PC-9 (cell line): Measurements from ENCODE around the gene IFI27. TPM values are rescaled to one million over a fixed set of nuclear protein-coding genes. Genes with fewer than 3 reads are reported as not detected.

Experiments used
- BruUV-seq: library from RNA; stranded (reverse); fragments of 400-500 nt; replicated peaks from 2 replicates; lab custom pipeline; 2021; lab: Mats Ljungman, UMichigan
- CTCF ChIA-PET: fragments of 300-600 bp; sonication (Branson Sonifier 250); formaldehyde crosslinking; loops from one replicate; lab custom pipeline; 2022; ENCODE audit warnings: antibody characterized with exemption; lab: Charles Lee
- POLR2A ChIA-PET: fragments of 300-600 bp; sonication (Branson Sonifier 250); formaldehyde crosslinking; loops from one replicate; lab custom pipeline; 2022; ENCODE audit warnings: antibody characterized with exemption; ENCODE audit not compliant: unreplicated experiment; lab: Charles Lee
- DNase-seq, 2 experiments: peaks; one replicate each; pipeline versions ENCODE4 v3.0.0 to v3.0.0-alpha.2; 2015 to 2022; ENCODE audit warnings: mixed read lengths in 1 of 2
- H2AFZ ChIP-seq: fragments of 200-600 bp; sonication (generic); 2 replicates; pipeline ENCODE4 v1.8.1; 2017; ENCODE audit warnings: antibody characterized with exemption
- H3F3A ChIP-seq: fragments of 200-600 bp; sonication (generic); 2 replicates; pipeline ENCODE4 v1.8.1; 2017; ENCODE audit warnings: antibody characterized with exemption, mild to moderate bottlenecking, low read depth; ENCODE audit not compliant: insufficient read depth
- H3K27ac ChIP-seq: fragments of 200-600 bp; sonication (generic); 2 replicates; pipeline ENCODE4 v1.6.1; 2016; ENCODE audit warnings: mixed run types
- H3K27me3 ChIP-seq: fragments of 200-600 bp; sonication (generic); 2 replicates; pipeline ENCODE4 v1.6.1; 2016; ENCODE audit warnings: low read depth, mixed run types; ENCODE audit not compliant: insufficient read depth
- H3K36me3 ChIP-seq: fragments of 200-600 bp; sonication (generic); 2 replicates; pipeline ENCODE4 v1.6.1; 2016; ENCODE audit warnings: low read depth, mixed run types
- H3K4me1 ChIP-seq: fragments of 200-600 bp; sonication (generic); replicated peaks from 2 replicates; pipeline ENCODE4 v1.6.1; 2016; ENCODE audit warnings: mixed run types; ENCODE audit not compliant: insufficient read depth
- H3K4me2 ChIP-seq: fragments of 200-600 bp; sonication (generic); 2 replicates; pipeline ENCODE4 v1.6.1; 2017; ENCODE audit warnings: mixed run types
- H3K4me3 ChIP-seq: fragments of 200-600 bp; sonication (generic); 2 replicates; pipeline ENCODE4 v1.6.1; 2016; ENCODE audit warnings: mixed run types
- H3K79me2 ChIP-seq: fragments of 200-600 bp; sonication (generic); 2 replicates; pipeline ENCODE4 v1.6.1; 2017; ENCODE audit warnings: low read depth, mixed run types
- H3K9me2 ChIP-seq: fragments of 200-600 bp; sonication (generic); 2 replicates; pipeline ENCODE4 v1.8.1; 2017; ENCODE audit warnings: mild to moderate bottlenecking; ENCODE audit not compliant: insufficient read depth
- H3K9me3 ChIP-seq: fragments of 200-600 bp; sonication (generic); 2 replicates; pipeline ENCODE4 v1.8.1; 2016; ENCODE audit warnings: low read depth; ENCODE audit not compliant: insufficient read depth
- H4K20me1 ChIP-seq: fragments of 200-600 bp; sonication (generic); 2 replicates; pipeline ENCODE4 v1.8.1; 2017; ENCODE audit not compliant: insufficient read depth
- EZH2 ChIP-seq: fragments of 200-600 bp; sonication (generic); IDR thresholded peaks from 2 replicates; pipeline ENCODE4 v1.8.0; 2017; ENCODE audit warnings: antibody characterized with exemption, low read depth
- intact Hi-C: fragments of 100-400 bp; cut with micrococcal nuclease; formaldehyde crosslinking; loops from one replicate; pipeline ENCODE4 v1.10.0; 2022; ENCODE audit not compliant: unreplicated experiment
- total RNA-seq: library from RNA; stranded (reverse); gene quantifications from 2 replicates; pipeline ENCODE4 v1.2.3, GENCODE V29; 2021
- TF ChIP-seq, protein P1 (sequence below): fragments of 200-600 bp; sonication (generic); conservative IDR thresholded peaks from 2 replicates; pipeline ENCODE4 v1.6.1; 2017; ENCODE audit warnings: mixed run types, antibody characterized with exemption, mild to moderate bottlenecking, moderate library complexity

Gene IFI27
- total RNA-seq, 1 experiment from 2014 or later: 1.1 TPM

DNA sequence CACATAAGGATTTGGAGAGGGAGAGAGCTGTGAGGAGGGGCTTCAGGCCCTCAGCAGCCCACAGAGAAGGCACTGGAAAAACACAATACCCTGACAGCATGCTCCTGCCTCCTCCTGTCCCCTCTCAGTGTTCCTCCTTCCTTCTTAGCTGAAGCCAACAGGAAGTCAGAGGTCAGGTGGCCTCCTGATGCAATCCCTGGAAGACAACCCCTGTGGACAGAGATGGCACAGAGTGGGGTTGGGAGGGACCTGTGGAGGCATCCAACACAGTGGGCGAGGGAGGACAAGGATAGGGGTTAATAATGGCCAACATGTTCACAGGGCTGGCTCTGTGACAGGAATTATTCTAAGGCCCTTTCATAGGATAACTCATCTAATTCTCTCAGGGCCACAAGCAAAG lies 34.2 kb downstream of the IFI27 start:
- DNase-seq: no peak
- no TSS peak for BruUV-seq
- Histone ChIP-seq H3K27ac (no peak overlapping the region), H3F3A (no peaks in the 10 kb centered on the region), H3K9me2 (no peaks in the 10 kb centered on the region), H2AFZ (no peak overlapping the region), H3K9me3 (no peaks in the 10 kb centered on the region), H3K4me1 (no peaks in the 10 kb centered on the region), H3K27me3 (0 out of 2 replicates have a peak, but pooled peaks cover 2% of the 10 kb centered on the region), H3K4me3 (no peak overlapping the region), H3K36me3 (no peaks in the 10 kb centered on the region), H4K20me1 (no peaks in the 10 kb centered on the region), H3K4me2 (no peak overlapping the region), H3K79me2 (no peaks in the 10 kb centered on the region)
- intact Hi-C loops: no loop called here
- ChIA-PET CTCF (no interaction called here), POLR2A (no interaction called here)
- no peak for TF ChIP-seq EZH2
- TF ChIP-seq, protein P1, sequence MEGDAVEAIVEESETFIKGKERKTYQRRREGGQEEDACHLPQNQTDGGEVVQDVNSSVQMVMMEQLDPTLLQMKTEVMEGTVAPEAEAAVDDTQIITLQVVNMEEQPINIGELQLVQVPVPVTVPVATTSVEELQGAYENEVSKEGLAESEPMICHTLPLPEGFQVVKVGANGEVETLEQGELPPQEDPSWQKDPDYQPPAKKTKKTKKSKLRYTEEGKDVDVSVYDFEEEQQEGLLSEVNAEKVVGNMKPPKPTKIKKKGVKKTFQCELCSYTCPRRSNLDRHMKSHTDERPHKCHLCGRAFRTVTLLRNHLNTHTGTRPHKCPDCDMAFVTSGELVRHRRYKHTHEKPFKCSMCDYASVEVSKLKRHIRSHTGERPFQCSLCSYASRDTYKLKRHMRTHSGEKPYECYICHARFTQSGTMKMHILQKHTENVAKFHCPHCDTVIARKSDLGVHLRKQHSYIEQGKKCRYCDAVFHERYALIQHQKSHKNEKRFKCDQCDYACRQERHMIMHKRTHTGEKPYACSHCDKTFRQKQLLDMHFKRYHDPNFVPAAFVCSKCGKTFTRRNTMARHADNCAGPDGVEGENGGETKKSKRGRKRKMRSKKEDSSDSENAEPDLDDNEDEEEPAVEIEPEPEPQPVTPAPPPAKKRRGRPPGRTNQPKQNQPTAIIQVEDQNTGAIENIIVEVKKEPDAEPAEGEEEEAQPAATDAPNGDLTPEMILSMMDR: no peak

DNA sequence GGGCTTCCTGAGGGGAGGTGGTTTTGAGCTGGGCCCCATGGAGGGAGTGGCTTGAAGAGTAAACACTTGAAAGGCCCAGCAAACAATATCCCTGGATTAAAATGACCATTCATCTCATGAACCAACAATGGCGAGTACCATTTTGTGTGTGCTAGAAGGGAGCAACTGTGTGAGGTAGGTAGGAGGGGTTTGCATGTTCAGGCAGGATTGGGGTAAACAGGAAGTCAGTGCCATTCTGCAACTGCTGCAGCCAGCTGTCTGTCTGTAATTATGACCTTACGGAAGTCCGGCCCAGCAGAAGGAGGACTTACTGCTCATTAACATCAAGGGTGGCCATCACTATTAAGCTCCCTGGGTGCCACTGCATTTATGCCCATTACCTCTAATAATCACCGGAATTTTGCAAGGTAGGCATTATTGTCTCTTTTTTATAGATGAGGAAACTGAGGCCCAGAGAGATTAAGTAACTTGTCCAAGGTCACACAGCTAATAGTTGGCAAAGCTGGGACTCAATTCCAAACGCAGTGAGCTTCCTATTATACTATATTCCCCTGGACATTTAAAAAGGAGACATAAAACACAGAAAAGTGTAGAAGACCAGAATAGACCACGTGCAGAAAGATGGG lies 35.5 kb downstream of the IFI27 start:
- no peak overlapping the region for H3K4me2 ChIP-seq
- intact Hi-C loops: no loop called here
- no TSS peak for BruUV-seq

DNA sequence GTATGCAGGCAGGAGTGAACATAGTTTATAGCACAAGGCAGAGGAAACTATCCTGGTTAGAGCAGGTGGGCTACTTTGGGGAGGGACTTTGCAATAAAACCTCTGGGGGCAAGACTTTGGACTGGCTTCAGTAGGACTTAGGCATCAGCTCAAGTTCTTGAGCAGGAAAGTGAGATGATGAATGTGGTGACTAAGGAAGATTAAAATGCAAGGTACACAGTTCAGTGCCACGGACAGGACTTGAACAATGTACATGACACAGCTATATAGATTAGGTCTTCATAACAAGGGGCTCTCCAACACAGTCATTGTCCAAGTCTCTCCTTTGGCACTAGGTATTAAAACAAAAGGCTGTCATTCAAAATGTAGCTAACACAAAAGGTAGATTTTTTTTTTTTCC lies 42.1 kb downstream of the IFI27 start:
- CTCF ChIA-PET: no interaction called here
- Histone ChIP-seq H3K4me1 (no peaks in the 10 kb centered on the region), H3K4me2 (no peak overlapping the region), H4K20me1 (no peaks in the 10 kb centered on the region), H3K4me3 (no peak overlapping the region), H3K9me2 (no peaks in the 10 kb centered on the region), H3K27me3 (peaks cover 5% of the 10 kb centered on the region; the same call in 1 of the 2 replicates), H3K79me2 (no peaks in the 10 kb centered on the region), H3F3A (no peaks in the 10 kb centered on the region), H3K27ac (no peak overlapping the region), H3K36me3 (no peaks in the 10 kb centered on the region), H2AFZ (no peak overlapping the region), H3K9me3 (no peaks in the 10 kb centered on the region)
- no TSS peak for BruUV-seq
- TF ChIP-seq EZH2: no peak
- TF ChIP-seq, protein P1: no peak
- no peak for DNase-seq
- POLR2A ChIA-PET: no interaction called here
- intact Hi-C loops: no loop called here

More for the DNA sequence above, 35.5 kb downstream of the IFI27 start:
- Histone ChIP-seq H3K9me2 (no peaks in the 10 kb centered on the region), H3K9me3 (no peaks in the 10 kb centered on the region), H3F3A (no peaks in the 10 kb centered on the region), H4K20me1 (no peaks in the 10 kb centered on the region), H3K4me1 (no peaks in the 10 kb centered on the region), H3K79me2 (no peaks in the 10 kb centered on the region), H3K27ac (no peak overlapping the region), H3K27me3 (peaks cover 5% of the 10 kb centered on the region; the same call in 1 of the 2 replicates), H3K36me3 (no peaks in the 10 kb centered on the region), H2AFZ (no peak overlapping the region), H3K4me3 (no peak overlapping the region)
- TF ChIP-seq, protein P1: no peak
- TF ChIP-seq EZH2: no peak
- DNase-seq: no peak
- POLR2A ChIA-PET: no interaction called here
- CTCF ChIA-PET: no interaction called here
